Measurements from ENCODE around the gene EHD2. TPM values are rescaled to one million over a fixed set of nuclear protein-coding genes. Genes with fewer than 3 reads are reported as not detected.
"Not testable (repeated sequence)": the region's sequence is repeated elsewhere in the genome, so short reads cannot be mapped to it uniquely, and the experiment has no call there.

Gene EHD2
- total RNA-seq, 4 donors from 2014 or later: 48.5 to 84.7 (median 70.5) TPM

DNA sequence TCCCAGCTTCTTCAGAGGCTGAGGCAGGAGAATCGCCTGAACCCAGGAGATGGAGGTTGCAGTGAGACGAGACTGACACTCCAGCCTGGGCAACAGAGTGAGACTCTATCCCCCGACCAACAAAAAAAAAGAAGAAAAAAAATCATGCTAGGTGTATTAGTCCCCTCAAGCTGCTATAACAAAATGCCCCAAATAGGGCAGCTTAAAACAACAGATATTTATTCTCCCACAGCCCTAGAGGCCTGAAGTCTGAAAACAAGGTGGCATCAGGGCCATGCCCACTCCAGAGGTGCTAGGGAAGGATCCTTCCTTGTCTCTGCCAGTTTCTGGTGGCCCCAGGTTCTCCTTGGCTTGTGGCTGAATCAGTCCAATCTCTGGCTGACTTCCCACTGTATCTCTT lies 8.6 kb upstream of the EHD2 start:
- DNase-seq (ENCODE audit: low spot score in 2 of 2): no peak
- Histone ChIP-seq H3K4me3 (no peak overlapping the region), H3K9me3 (no peaks in the 10 kb centered on the region), H3K36me3 (peaks cover 22% of the 10 kb centered on the region), H3K27ac (no peak overlapping the region), H3K4me1 (no peaks in the 10 kb centered on the region), H3K27me3 (no peaks in the 10 kb centered on the region)
- WGBS: 96% methylated on average over 3 of the region's 3 CpGs
- TF ChIP-seq POLR2AphosphoS5 (IDR thresholded peaks at IDR 0.05) (no peak), POLR2A (IDR thresholded peaks at IDR 0.05) (no peak), EP300 (IDR thresholded peaks at IDR 0.05) (no peak)
- TF ChIP-seq, protein P1, sequence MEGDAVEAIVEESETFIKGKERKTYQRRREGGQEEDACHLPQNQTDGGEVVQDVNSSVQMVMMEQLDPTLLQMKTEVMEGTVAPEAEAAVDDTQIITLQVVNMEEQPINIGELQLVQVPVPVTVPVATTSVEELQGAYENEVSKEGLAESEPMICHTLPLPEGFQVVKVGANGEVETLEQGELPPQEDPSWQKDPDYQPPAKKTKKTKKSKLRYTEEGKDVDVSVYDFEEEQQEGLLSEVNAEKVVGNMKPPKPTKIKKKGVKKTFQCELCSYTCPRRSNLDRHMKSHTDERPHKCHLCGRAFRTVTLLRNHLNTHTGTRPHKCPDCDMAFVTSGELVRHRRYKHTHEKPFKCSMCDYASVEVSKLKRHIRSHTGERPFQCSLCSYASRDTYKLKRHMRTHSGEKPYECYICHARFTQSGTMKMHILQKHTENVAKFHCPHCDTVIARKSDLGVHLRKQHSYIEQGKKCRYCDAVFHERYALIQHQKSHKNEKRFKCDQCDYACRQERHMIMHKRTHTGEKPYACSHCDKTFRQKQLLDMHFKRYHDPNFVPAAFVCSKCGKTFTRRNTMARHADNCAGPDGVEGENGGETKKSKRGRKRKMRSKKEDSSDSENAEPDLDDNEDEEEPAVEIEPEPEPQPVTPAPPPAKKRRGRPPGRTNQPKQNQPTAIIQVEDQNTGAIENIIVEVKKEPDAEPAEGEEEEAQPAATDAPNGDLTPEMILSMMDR (IDR thresholded peaks at IDR 0.05): no peak

DNA sequence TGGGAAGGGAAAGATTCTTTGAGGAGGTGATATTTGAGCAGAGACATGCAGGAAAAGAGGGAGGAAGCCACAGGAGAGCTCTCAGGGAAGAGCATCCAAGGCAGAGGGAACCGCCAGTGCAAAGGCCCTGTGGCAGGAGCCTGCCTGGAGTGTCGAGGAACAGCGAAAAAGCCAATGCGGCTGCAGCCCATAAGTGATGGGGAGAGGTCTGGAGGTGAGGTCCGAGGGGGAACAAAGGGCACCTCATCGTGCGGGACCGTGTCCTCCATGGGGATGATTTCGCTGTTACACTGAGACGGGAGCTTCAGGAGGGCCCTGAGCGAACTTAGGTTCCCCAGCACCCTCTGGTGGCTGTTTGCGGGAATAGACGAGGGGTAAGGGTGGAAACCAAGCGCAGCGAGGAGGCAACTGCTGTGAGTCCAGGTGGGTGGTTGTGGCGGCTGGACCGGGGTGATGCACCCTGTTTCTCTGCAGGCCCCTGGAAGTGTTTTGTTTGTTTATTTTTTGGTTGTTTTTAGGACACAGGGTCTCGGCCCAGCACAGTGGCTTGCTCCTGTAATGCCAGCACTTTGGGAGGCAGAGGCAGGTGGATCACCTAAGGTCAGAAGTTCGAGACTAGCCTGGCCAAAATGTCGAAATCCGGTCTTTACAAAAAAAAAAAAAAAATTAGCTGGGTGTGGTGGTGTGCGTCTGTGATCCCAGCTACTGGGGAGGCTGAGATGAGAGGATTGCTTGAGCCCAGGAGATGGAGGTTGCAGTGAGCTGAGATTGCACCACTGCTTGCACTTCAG lies 5.9 kb upstream of the EHD2 start:
- Histone ChIP-seq H3K9me3 (no peaks in the 10 kb centered on the region), H3K4me1 (no peaks in the 10 kb centered on the region), H3K27ac (no peak overlapping the region), H3K36me3 (peaks cover 5% of the 10 kb centered on the region), H3K27me3 (no peaks in the 10 kb centered on the region), H3K4me3 (no peak overlapping the region)
- no peak for TF ChIP-seq EP300 (IDR thresholded peaks at IDR 0.05)
- TF ChIP-seq, protein P1 (IDR thresholded peaks at IDR 0.05): peak; percentile 72 to 77
- TF ChIP-seq POLR2A (IDR thresholded peaks at IDR 0.05): no peak
- no peak for TF ChIP-seq POLR2AphosphoS5 (IDR thresholded peaks at IDR 0.05)
- WGBS: 23% methylated on average over 22 of the region's 22 CpGs
- no peak for DNase-seq (ENCODE audit: low spot score in 2 of 2)

DNA sequence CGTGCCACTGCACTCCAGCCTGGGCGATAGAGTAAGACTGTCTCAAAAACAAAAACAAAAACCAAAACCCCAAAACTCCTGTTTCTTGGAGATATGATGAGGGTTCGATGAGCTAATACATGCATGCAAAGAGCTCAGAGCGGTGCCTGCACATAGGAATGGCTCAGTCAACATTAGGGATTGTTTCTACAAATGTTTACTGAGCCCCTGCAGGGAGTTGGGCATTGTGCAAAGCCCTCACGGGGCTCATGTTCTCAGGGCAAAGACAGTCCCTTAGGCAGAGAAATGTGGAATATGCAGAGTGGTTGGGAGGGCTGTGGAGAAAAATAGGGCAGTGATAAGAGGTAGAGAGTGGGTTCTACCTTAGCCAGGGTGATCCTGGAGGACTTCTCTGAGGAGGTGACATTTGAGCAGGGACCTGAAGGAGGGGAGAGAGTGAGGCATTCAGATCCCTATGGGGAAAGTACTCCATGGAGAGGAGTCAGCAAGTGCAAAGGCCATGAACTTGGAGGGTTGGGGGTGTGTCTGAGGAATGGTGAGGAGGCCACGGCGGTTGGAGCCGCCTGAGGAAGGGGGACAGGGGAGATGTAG lies 1.5 kb upstream of the EHD2 start:
- Histone ChIP-seq H3K27me3 (no peaks in the 10 kb centered on the region), H3K4me3 (no peak overlapping the region), H3K4me1 (peaks cover 38% of the 10 kb centered on the region), H3K36me3 (peaks cover 7% of the 10 kb centered on the region), H3K9me3 (no peaks in the 10 kb centered on the region), H3K27ac (no peak overlapping the region)
- DNase-seq (ENCODE audit: low spot score in 2 of 2): no peak
- TF ChIP-seq POLR2AphosphoS5 (IDR thresholded peaks at IDR 0.05) (no peak), EP300 (IDR thresholded peaks at IDR 0.05) (no peak), POLR2A (IDR thresholded peaks at IDR 0.05) (no peak)
- TF ChIP-seq, protein P1 (IDR thresholded peaks at IDR 0.05): no peak
- 86% methylated on average over 8 of the region's 8 CpGs for WGBS

DNA sequence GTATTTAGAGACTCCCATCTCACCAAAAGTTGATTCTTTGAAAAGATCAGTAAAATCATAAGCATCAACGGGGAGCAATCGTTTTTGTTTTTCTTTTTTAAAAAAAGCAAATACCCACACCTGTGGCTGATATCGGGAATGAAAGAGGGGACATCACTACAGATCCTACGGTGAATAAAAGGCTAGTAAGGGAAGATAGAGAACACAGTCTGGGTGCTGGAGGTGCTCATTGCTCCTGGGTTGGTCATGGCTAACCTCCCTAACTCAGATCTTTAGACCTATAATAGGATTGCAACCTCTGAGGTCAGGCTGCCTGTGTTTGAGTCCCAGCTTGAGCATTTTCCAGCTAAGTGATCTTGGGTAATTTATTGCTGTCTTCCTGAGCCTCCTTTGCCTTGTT lies 1.1 kb downstream of the EHD2 start:
- Histone ChIP-seq H3K4me1 (peaks cover 60% of the 10 kb centered on the region), H3K9me3 (no peaks in the 10 kb centered on the region), H3K27me3 (no peaks in the 10 kb centered on the region), H3K27ac (peak overlapping the region; percentile 90), H3K4me3 (peak overlapping the region; percentile 77), H3K36me3 (peaks cover 15% of the 10 kb centered on the region)
- 68% methylated on average over 4 of the region's 4 CpGs for WGBS
- no peak for DNase-seq (ENCODE audit: low spot score in 2 of 2)
- no peak for TF ChIP-seq EP300 (IDR thresholded peaks at IDR 0.05)
- TF ChIP-seq, protein P1 (IDR thresholded peaks at IDR 0.05): no peak
- TF ChIP-seq POLR2A (IDR thresholded peaks at IDR 0.05): no peak
- no peak for TF ChIP-seq POLR2AphosphoS5 (IDR thresholded peaks at IDR 0.05)

DNA sequence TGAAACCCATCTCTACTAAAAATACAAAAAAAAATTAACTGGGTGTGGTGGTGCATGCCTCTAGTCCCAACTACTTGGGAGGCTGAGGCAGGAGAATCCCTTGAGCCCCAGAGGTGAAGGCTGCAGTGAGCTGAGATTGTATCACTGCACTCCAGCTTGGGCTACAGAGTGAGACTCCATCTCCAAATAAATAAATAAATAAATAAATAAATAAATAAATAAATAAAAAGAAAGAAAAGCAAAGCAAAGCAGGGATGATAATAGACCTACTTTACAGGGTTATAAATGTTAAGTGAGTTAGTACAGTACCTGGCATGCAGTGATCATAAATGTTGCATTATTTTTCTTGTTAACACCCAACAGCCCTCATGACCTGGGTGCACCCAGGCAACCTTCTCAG lies 1.6 kb downstream of the EHD2 start:
- H3K9me3 ChIP-seq; H3K27ac ChIP-seq; H3K27me3 ChIP-seq; DNase-seq (ENCODE audit: low spot score in 2 of 2): not testable (repeated sequence)
- Histone ChIP-seq H3K4me1 (peaks cover 65% of the 10 kb centered on the region), H3K36me3 (peaks cover 15% of the 10 kb centered on the region), H3K4me3 (peak overlapping the region; percentile 77)

Measured in suprapubic skin (tissue), 4 donors.